Fibroblast of lung (primary cell): Measurements from ENCODE around the gene TSC1. TPM values are rescaled to one million over a fixed set of nuclear protein-coding genes. Genes with fewer than 3 reads are reported as not detected.
A peak's percentile ranks its signal among the peaks of the same experiment; 100 is the strongest.

Source experiments
- DNase-seq, 2 donors: peaks; one replicate each; pipeline versions ENCODE4 v3.0.0 to v3.0.0-alpha.2; 2010; ENCODE audit warnings: low read depth in 2 of 2
- H2AFZ ChIP-seq: 2 replicates; pipeline ENCODE4 v1.5.1; 2012; ENCODE audit warnings: low read length, control low read depth, inconsistent platforms
- H3K27ac ChIP-seq: 2 replicates; pipeline ENCODE4 v1.5.1; 2011; ENCODE audit warnings: low read length, control low read depth; ENCODE audit not compliant: insufficient read depth
- H3K27me3 ChIP-seq: 2 replicates; pipeline ENCODE4 v1.5.1; 2011; ENCODE audit warnings: mild to moderate bottlenecking, low read length; ENCODE audit not compliant: control insufficient read depth, insufficient read depth
- H3K36me3 ChIP-seq: 2 replicates; pipeline ENCODE4 v1.5.1; 2011; ENCODE audit warnings: low read length; ENCODE audit not compliant: control insufficient read depth, insufficient read depth
- H3K4me1 ChIP-seq: 2 replicates; pipeline ENCODE4 v1.5.1; 2011; ENCODE audit warnings: low read length; ENCODE audit not compliant: control insufficient read depth, insufficient read depth; ENCODE audit errors: extremely low read depth
- H3K4me2 ChIP-seq: 2 replicates; pipeline ENCODE4 v1.5.1; 2011; ENCODE audit warnings: low read length, control low read depth; ENCODE audit not compliant: insufficient read depth; ENCODE audit errors: extremely low read depth
- H3K4me3 ChIP-seq, 4 experiments: fragments of 200-600 bp in 1 of 4; sonication (generic) in 1 of 4; replicated peaks in 1 of 4; 2 replicates each; pipeline ENCODE4 v1.5.1; 2011 to 2016; ENCODE audit warnings: low read length in 4 of 4, low read depth in 3 of 4, mild to moderate bottlenecking in 3 of 4, control low read depth in 2 of 4, inconsistent platforms in 1 of 4, mixed read lengths in 1 of 4; ENCODE audit not compliant: insufficient read depth in 1 of 4; ENCODE audit errors: control extremely low read depth in 1 of 4
- H3K79me2 ChIP-seq: 2 replicates; pipeline ENCODE4 v1.5.1; 2012; ENCODE audit warnings: mild to moderate bottlenecking, low read length, inconsistent platforms; ENCODE audit not compliant: control insufficient read depth, insufficient read depth
- H3K9ac ChIP-seq: 2 replicates; pipeline ENCODE4 v1.5.1; 2011; ENCODE audit warnings: mild to moderate bottlenecking, low read length, control low read depth; ENCODE audit not compliant: insufficient read depth
- H3K9me3 ChIP-seq: 2 replicates; pipeline ENCODE4 v1.5.1; 2012; ENCODE audit warnings: low read depth, low read length; ENCODE audit not compliant: control insufficient read depth, insufficient read depth
- H4K20me1 ChIP-seq: 2 replicates; pipeline ENCODE4 v1.5.1; 2011; ENCODE audit warnings: low read length; ENCODE audit not compliant: control insufficient read depth, insufficient read depth; ENCODE audit errors: extremely low read depth
- EZH2 ChIP-seq: IDR thresholded peaks from 2 replicates; pipeline ENCODE4 v1.5.1; 2012; ENCODE audit warnings: low read length, control low read depth, mild to moderate bottlenecking; ENCODE audit errors: missing control alignments
- polyA plus RNA-seq, 2 donors: library from polyadenylated mRNA; depleted of rRNA in 1 of 2; stranded (reverse) in 1 of 2; unstranded in 1 of 2; fragments of >200 nt; gene quantifications; 2 replicates each; pipeline ENCODE4 v1.2.1, GENCODE V29; 2011 to 2012; ENCODE audit warnings: missing spikeins in 1 of 2
- total RNA-seq: library from RNA; depleted of rRNA; stranded (reverse); fragments of >200 nt; gene quantifications from 2 replicates; pipeline ENCODE4 v1.2.1, GENCODE V29; 2014
- TF ChIP-seq, protein P1 (sequence below), 2 donors: IDR thresholded peaks in 1 of 2; conservative IDR thresholded peaks in 1 of 2; 1 replicate in 1 of 2; 2 replicates in 1 of 2; pipeline ENCODE4 v1.5.1; 2011 to 2012; ENCODE audit warnings: low read length in 2 of 2, control low read depth in 1 of 2, inconsistent platforms in 1 of 2, low read depth in 1 of 2, mild to moderate bottlenecking in 1 of 2

Gene TSC1
- total and polyA plus RNA-seq, 2 donors (not counting 1 experiment from before 2014, with no cell fraction given) = 41.5 to 48.0 TPM

DNA sequence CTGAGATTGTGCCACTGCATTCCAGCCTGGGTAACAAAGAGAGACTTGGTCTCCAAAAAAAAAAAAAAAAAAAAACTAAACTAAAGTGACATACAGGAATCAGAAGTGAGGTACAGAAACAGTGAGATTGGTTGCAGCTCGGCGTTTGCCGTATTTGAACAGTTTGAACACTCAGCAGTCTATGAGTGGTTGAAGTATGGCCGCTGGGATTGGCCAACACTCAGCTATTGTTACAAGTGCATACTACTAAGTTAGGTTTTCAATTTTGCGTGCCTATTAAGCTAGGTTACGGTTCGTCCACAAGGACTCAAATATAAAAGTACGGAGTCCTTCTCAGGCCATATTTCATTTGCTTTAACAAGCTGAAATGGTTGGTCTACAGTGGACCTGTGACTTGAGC is 3.3 kb upstream of the TSC1 start:
- H3K27me3 ChIP-seq = no peaks in the 10 kb centered on the region
- no peak overlapping the region for H3K4me3 ChIP-seq
- no peak overlapping the region for H2AFZ ChIP-seq
- no peak overlapping the region for H3K27ac ChIP-seq
- TF ChIP-seq, protein P1, sequence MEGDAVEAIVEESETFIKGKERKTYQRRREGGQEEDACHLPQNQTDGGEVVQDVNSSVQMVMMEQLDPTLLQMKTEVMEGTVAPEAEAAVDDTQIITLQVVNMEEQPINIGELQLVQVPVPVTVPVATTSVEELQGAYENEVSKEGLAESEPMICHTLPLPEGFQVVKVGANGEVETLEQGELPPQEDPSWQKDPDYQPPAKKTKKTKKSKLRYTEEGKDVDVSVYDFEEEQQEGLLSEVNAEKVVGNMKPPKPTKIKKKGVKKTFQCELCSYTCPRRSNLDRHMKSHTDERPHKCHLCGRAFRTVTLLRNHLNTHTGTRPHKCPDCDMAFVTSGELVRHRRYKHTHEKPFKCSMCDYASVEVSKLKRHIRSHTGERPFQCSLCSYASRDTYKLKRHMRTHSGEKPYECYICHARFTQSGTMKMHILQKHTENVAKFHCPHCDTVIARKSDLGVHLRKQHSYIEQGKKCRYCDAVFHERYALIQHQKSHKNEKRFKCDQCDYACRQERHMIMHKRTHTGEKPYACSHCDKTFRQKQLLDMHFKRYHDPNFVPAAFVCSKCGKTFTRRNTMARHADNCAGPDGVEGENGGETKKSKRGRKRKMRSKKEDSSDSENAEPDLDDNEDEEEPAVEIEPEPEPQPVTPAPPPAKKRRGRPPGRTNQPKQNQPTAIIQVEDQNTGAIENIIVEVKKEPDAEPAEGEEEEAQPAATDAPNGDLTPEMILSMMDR (conservative IDR thresholded peaks at IDR 0.05 in 1 of 2, IDR thresholded peaks at IDR 0.05 in 1 of 2; ENCODE audit: low read depth in 1 of 2, low read length in 2 of 2) = no peak
- no peak for TF ChIP-seq EZH2
- no peaks in the 10 kb centered on the region for H4K20me1 ChIP-seq
- no peak overlapping the region for H3K4me2 ChIP-seq
- peaks cover 7% of the 10 kb centered on the region for H3K4me1 ChIP-seq
- no peaks in the 10 kb centered on the region for H3K9me3 ChIP-seq
- no peaks in the 10 kb centered on the region for H3K36me3 ChIP-seq
- H3K9ac ChIP-seq = no peak overlapping the region
- H3K79me2 ChIP-seq = peaks cover 15% of the 10 kb centered on the region
- DNase-seq = no peak

GRCh38 chr9:132946631-132947295 is 2.3 kb upstream of the TSC1 start:
- no peak for TF ChIP-seq EZH2
- TF ChIP-seq, protein P1 (conservative IDR thresholded peaks at IDR 0.05 in 1 of 2, IDR thresholded peaks at IDR 0.05 in 1 of 2; ENCODE audit: low read depth in 1 of 2, low read length in 2 of 2) = no peak
- Histone ChIP-seq H4K20me1 (no peaks in the 10 kb centered on the region), H3K27me3 (no peaks in the 10 kb centered on the region), H3K9me3 (no peaks in the 10 kb centered on the region), H3K36me3 (no peaks in the 10 kb centered on the region), H3K4me3 (no peak overlapping the region), H2AFZ (peak overlapping the region; percentile 76), H3K4me2 (no peak overlapping the region), H3K9ac (no peak overlapping the region), H3K4me1 (peaks cover 7% of the 10 kb centered on the region), H3K27ac (no peak overlapping the region), H3K79me2 (peaks cover 25% of the 10 kb centered on the region)
- peak; percentile 20 to 48 for DNase-seq

DNA sequence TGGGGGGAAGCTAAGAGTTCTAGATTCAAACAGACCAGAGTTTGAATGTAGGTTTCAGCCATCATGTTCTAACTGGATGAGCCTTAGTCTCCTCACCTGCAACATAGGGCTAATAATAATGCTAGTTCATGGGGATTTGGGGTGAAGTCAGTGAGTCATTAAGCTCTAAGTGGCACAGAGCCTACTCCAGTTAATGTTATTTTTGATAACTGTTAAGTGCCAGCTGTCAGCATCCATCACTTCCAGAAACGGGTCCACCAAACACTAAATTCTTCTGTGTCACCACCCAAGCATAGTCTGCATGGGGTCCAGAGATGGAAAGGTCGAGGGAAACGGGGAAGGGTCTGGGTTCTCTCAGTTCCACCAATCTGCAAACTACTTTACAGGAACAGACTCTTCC is 1.8 kb upstream of the TSC1 start:
- no peaks in the 10 kb centered on the region for H4K20me1 ChIP-seq
- H3K4me1 ChIP-seq = peaks cover 7% of the 10 kb centered on the region
- peak overlapping the region; percentile 76 for H2AFZ ChIP-seq
- H3K4me3 ChIP-seq = no peak overlapping the region
- no peak for DNase-seq
- H3K79me2 ChIP-seq = peaks cover 31% of the 10 kb centered on the region
- no peaks in the 10 kb centered on the region for H3K36me3 ChIP-seq
- H3K27ac ChIP-seq = no peak overlapping the region
- no peaks in the 10 kb centered on the region for H3K27me3 ChIP-seq
- TF ChIP-seq EZH2 = no peak
- TF ChIP-seq, protein P1 (conservative IDR thresholded peaks at IDR 0.05 in 1 of 2, IDR thresholded peaks at IDR 0.05 in 1 of 2; ENCODE audit: low read depth in 1 of 2, low read length in 2 of 2) = no peak
- H3K9me3 ChIP-seq = no peaks in the 10 kb centered on the region
- H3K9ac ChIP-seq = no peak overlapping the region
- no peak overlapping the region for H3K4me2 ChIP-seq
